Neural cell (in vitro differentiated cells): Measurements from ENCODE around the gene PRAF2. TPM values are rescaled to one million over a fixed set of nuclear protein-coding genes. Genes with fewer than 3 reads are reported as not detected.

Experiments used
- H2AFZ ChIP-seq: fragments of 200-600, 300-800 bp; sonication (generic), shearing (Covaris generic); 2 replicates; pipeline ENCODE4 v1.6.0; 2014; ENCODE audit warnings: low read depth, mild to moderate bottlenecking, antibody characterized with exemption, low read length, moderate library complexity
- H3F3A ChIP-seq: fragments of 200-600 bp; shearing (Covaris generic); 2 replicates; pipeline ENCODE4 v1.6.1; 2016; ENCODE audit warnings: mild to moderate bottlenecking, moderate library complexity, mixed read lengths, antibody characterized with exemption, low read length; ENCODE audit not compliant: insufficient read depth, poor library complexity, severe bottlenecking
- H3K27ac ChIP-seq: fragments of 200-600, 300-800 bp; sonication (generic), shearing (Covaris generic); 2 replicates; pipeline ENCODE4 v1.5.1; 2014; ENCODE audit warnings: mild to moderate bottlenecking, low read length, moderate library complexity
- H3K27me3 ChIP-seq: fragments of 300-800, 200-600 bp; sonication (generic), shearing (Covaris generic); 2 replicates; pipeline ENCODE4 v1.6.0; 2014; ENCODE audit warnings: mild to moderate bottlenecking, low read depth, low read length, moderate library complexity; ENCODE audit not compliant: insufficient read depth
- H3K36me3 ChIP-seq: fragments of 300-800, 200-600 bp; sonication (generic), shearing (Covaris generic); 2 replicates; pipeline ENCODE4 v1.5.1; 2014; ENCODE audit warnings: mild to moderate bottlenecking, antibody characterized with exemption, low read length, moderate library complexity; ENCODE audit not compliant: insufficient read depth
- H3K4me2 ChIP-seq: fragments of 300-800, 200-600 bp; sonication (generic), shearing (Covaris generic); 2 replicates; pipeline ENCODE4 v1.6.0; 2014; ENCODE audit warnings: mild to moderate bottlenecking, low read length
- H3K4me3 ChIP-seq: fragments of 300-800, 200-600 bp; sonication (generic), shearing (Covaris generic); 2 replicates; pipeline ENCODE4 v1.5.1; 2014; ENCODE audit warnings: mild to moderate bottlenecking, low read length, moderate library complexity
- H3K79me2 ChIP-seq: fragments of 200-600 bp; shearing (Covaris generic); replicated peaks from 2 replicates; pipeline ENCODE4 v1.6.0; 2014; ENCODE audit warnings: mild to moderate bottlenecking, low read length, moderate library complexity; ENCODE audit not compliant: insufficient read depth
- H3K9ac ChIP-seq: fragments of 300-800, 200-600 bp; sonication (generic), shearing (Covaris generic); 2 replicates; pipeline ENCODE4 v1.6.1; 2016; ENCODE audit warnings: mild to moderate bottlenecking, low read length, mixed read lengths
- H3K9me2 ChIP-seq: fragments of 200-600 bp; shearing (Covaris generic); 2 replicates; pipeline ENCODE4 v1.6.1; 2016; ENCODE audit warnings: mild to moderate bottlenecking, low read length, mixed read lengths; ENCODE audit not compliant: insufficient read depth
- H3K9me3 ChIP-seq: fragments of 200-600, 300-800 bp; sonication (generic), shearing (Covaris generic); 2 replicates; pipeline ENCODE4 v1.6.1; 2016; ENCODE audit warnings: mild to moderate bottlenecking, mixed run types, low read length, moderate library complexity, mixed read lengths
- H4K20me1 ChIP-seq: fragments of 200-600 bp; shearing (Covaris generic); 2 replicates; pipeline ENCODE4 v1.6.1; 2016; ENCODE audit warnings: mild to moderate bottlenecking, mixed run types; ENCODE audit not compliant: insufficient read depth
- EP300 ChIP-seq: fragments of 450-650 bp; conservative IDR thresholded peaks from 2 replicates; pipeline ENCODE4 v1.6.1; 2014; ENCODE audit warnings: antibody characterized with exemption, mild to moderate bottlenecking, moderate library complexity; ENCODE audit not compliant: poor library complexity, severe bottlenecking
- EZH2 ChIP-seq: fragments of 200-600, 300-800 bp; shearing (Covaris generic), sonication (generic); IDR thresholded peaks from 2 replicates; pipeline ENCODE4 v1.6.1; 2014; ENCODE audit warnings: antibody characterized with exemption, low read length, borderline replicate concordance, mild to moderate bottlenecking; ENCODE audit not compliant: insufficient read depth, poor library complexity, severe bottlenecking
- MXI1 ChIP-seq: fragments of 450-650 bp; conservative IDR thresholded peaks from 2 replicates; pipeline ENCODE4 v1.6.1; 2014; ENCODE audit warnings: antibody characterized with exemption, mild to moderate bottlenecking; ENCODE audit not compliant: poor library complexity, severe bottlenecking
- POLR2AphosphoS5 ChIP-seq: IDR thresholded peaks from 2 replicates; pipeline ENCODE4 v1.6.1; 2012
- RAD21 ChIP-seq: fragments of 450-650 bp; conservative IDR thresholded peaks from 2 replicates; pipeline ENCODE4 v1.6.1; 2014; ENCODE audit warnings: antibody characterized with exemption, mild to moderate bottlenecking, moderate library complexity
- SMC3 ChIP-seq: fragments of 450-650 bp; conservative IDR thresholded peaks from 2 replicates; pipeline ENCODE4 v1.6.1; 2014; ENCODE audit warnings: antibody characterized with exemption, mild to moderate bottlenecking, moderate library complexity; ENCODE audit not compliant: poor library complexity
- TAF1 ChIP-seq: IDR thresholded peaks from 2 replicates; pipeline ENCODE4 v1.6.1; 2012; ENCODE audit warnings: low read depth
- polyA plus RNA-seq: library from polyadenylated mRNA; depleted of rRNA; stranded (reverse); fragments of >200 nt; gene quantifications from 2 replicates; pipeline ENCODE4 v1.2.3, GENCODE V29; 2014
- TF ChIP-seq, protein P1 (sequence below): fragments of 450-650 bp; IDR thresholded peaks from 2 replicates; pipeline ENCODE4 v1.5.1; 2014; ENCODE audit warnings: antibody characterized with exemption, mild to moderate bottlenecking, moderate library complexity; ENCODE audit not compliant: poor library complexity, severe bottlenecking
- TF ChIP-seq, protein P2 (sequence below): IDR thresholded peaks from 2 replicates; pipeline ENCODE4 v1.6.1; 2012; ENCODE audit warnings: borderline replicate concordance

Gene PRAF2
- polyA plus RNA-seq, 1 donor from 2014 or later = 7.3 TPM

DNA sequence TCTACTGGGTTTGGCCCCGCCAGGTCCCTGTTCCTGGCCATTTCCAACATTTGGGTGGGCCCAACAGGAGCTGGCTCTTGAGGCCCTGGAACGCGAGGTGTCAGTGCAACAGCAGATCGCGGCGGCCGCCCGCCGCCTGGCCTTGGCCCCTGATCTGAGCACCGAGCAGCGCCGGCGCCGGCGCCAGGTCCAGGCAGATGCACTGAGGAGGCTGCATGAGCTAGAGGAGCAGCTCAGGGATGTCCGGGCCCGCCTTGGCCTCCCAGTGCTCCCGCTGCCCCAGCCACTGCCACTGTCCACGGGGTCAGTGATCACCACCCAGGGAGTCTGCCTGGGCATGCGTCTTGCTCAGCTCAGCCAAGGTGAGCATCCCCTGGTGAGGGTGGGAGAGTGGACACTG is 9.5 kb downstream of the PRAF2 start:
- no peaks in the 10 kb centered on the region for H3K36me3 ChIP-seq
- no peaks in the 10 kb centered on the region for H3K27me3 ChIP-seq
- no peaks in the 10 kb centered on the region for H4K20me1 ChIP-seq
- H2AFZ ChIP-seq = no peak overlapping the region
- H3K9ac ChIP-seq = no peak overlapping the region
- H3K9me3 ChIP-seq = no peaks in the 10 kb centered on the region
- H3K27ac ChIP-seq = no peak overlapping the region
- no peaks in the 10 kb centered on the region for H3K9me2 ChIP-seq
- H3K4me3 ChIP-seq = no peak overlapping the region
- H3F3A ChIP-seq = no peaks in the 10 kb centered on the region
- TF ChIP-seq TAF1 (no peak), POLR2AphosphoS5 (no peak)
- no peaks in the 10 kb centered on the region for H3K79me2 ChIP-seq
- H3K4me2 ChIP-seq = no peak overlapping the region

DNA sequence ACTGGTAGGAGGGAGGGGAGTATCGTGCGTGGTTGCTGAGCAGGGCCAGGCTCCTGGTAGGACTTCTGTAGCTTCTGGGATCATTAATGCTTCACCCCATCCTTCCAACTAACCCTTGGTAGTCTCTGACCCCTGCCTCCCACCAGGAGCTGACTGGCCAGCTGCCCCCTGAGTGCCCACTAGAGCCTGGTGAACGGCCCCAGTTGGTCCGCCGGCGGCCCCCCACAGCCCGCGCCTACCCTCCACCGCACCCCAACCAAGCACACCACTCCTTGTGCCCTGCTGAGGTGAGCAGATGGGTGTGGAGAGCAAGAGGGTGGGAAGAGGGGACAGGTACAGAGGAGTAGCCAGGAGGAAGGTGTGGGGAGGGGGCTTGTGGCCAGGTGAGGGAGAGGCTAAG is 10.1 kb downstream of the PRAF2 start:
- Histone ChIP-seq H2AFZ (no peak overlapping the region), H3K4me2 (no peak overlapping the region), H3F3A (no peaks in the 10 kb centered on the region), H3K27me3 (no peaks in the 10 kb centered on the region), H3K4me3 (no peak overlapping the region), H3K36me3 (no peaks in the 10 kb centered on the region), H3K9me3 (no peaks in the 10 kb centered on the region), H4K20me1 (no peaks in the 10 kb centered on the region), H3K9ac (no peak overlapping the region), H3K9me2 (no peaks in the 10 kb centered on the region), H3K79me2 (no peaks in the 10 kb centered on the region), H3K27ac (no peak overlapping the region)
- TF ChIP-seq SMC3 (no peak), EZH2 (no peak), TAF1 (no peak), EP300 (no peak), POLR2AphosphoS5 (no peak)
- TF ChIP-seq, protein P1, sequence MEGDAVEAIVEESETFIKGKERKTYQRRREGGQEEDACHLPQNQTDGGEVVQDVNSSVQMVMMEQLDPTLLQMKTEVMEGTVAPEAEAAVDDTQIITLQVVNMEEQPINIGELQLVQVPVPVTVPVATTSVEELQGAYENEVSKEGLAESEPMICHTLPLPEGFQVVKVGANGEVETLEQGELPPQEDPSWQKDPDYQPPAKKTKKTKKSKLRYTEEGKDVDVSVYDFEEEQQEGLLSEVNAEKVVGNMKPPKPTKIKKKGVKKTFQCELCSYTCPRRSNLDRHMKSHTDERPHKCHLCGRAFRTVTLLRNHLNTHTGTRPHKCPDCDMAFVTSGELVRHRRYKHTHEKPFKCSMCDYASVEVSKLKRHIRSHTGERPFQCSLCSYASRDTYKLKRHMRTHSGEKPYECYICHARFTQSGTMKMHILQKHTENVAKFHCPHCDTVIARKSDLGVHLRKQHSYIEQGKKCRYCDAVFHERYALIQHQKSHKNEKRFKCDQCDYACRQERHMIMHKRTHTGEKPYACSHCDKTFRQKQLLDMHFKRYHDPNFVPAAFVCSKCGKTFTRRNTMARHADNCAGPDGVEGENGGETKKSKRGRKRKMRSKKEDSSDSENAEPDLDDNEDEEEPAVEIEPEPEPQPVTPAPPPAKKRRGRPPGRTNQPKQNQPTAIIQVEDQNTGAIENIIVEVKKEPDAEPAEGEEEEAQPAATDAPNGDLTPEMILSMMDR = no peak
- TF ChIP-seq, protein P2, sequence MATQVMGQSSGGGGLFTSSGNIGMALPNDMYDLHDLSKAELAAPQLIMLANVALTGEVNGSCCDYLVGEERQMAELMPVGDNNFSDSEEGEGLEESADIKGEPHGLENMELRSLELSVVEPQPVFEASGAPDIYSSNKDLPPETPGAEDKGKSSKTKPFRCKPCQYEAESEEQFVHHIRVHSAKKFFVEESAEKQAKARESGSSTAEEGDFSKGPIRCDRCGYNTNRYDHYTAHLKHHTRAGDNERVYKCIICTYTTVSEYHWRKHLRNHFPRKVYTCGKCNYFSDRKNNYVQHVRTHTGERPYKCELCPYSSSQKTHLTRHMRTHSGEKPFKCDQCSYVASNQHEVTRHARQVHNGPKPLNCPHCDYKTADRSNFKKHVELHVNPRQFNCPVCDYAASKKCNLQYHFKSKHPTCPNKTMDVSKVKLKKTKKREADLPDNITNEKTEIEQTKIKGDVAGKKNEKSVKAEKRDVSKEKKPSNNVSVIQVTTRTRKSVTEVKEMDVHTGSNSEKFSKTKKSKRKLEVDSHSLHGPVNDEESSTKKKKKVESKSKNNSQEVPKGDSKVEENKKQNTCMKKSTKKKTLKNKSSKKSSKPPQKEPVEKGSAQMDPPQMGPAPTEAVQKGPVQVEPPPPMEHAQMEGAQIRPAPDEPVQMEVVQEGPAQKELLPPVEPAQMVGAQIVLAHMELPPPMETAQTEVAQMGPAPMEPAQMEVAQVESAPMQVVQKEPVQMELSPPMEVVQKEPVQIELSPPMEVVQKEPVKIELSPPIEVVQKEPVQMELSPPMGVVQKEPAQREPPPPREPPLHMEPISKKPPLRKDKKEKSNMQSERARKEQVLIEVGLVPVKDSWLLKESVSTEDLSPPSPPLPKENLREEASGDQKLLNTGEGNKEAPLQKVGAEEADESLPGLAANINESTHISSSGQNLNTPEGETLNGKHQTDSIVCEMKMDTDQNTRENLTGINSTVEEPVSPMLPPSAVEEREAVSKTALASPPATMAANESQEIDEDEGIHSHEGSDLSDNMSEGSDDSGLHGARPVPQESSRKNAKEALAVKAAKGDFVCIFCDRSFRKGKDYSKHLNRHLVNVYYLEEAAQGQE = no peak

DNA sequence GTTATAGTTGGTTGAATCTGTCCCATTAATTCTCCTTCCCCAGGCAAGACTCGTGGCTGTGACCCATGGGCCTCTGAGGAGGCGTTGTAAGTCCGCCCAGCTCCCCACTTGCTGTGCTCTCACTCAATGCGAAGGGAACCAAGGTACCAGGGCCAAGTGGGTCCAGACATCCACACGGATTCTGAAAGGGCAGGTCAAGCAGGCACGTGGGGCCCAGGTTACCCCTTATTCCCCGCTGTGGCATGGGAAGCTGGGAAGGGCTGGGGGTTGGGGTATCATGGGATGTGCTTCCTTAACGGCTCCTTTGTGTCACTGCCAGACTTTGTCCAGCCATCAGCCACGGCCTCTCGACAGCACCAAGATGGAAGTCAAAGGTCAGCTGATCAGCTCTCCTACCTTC is 11.9 kb downstream of the PRAF2 start:
- no peaks in the 10 kb centered on the region for H3K27me3 ChIP-seq
- H2AFZ ChIP-seq = no peak overlapping the region
- H3K9me2 ChIP-seq = no peaks in the 10 kb centered on the region
- H3K9me3 ChIP-seq = no peaks in the 10 kb centered on the region
- no peak for TF ChIP-seq MXI1
- no peak for TF ChIP-seq EP300
- TF ChIP-seq, protein P2 = no peak
- no peak for TF ChIP-seq POLR2AphosphoS5
- no peak for TF ChIP-seq RAD21
- no peak for TF ChIP-seq TAF1
- H3K79me2 ChIP-seq = no peaks in the 10 kb centered on the region
- no peaks in the 10 kb centered on the region for H4K20me1 ChIP-seq
- H3K4me2 ChIP-seq = no peak overlapping the region
- no peak overlapping the region for H3K27ac ChIP-seq
- no peak overlapping the region for H3K4me3 ChIP-seq
- H3F3A ChIP-seq = no peaks in the 10 kb centered on the region
- H3K9ac ChIP-seq = no peak overlapping the region
- no peaks in the 10 kb centered on the region for H3K36me3 ChIP-seq
